ENCODE measurements around the gene RAB27B.

The RAB27B gene

DNA sequence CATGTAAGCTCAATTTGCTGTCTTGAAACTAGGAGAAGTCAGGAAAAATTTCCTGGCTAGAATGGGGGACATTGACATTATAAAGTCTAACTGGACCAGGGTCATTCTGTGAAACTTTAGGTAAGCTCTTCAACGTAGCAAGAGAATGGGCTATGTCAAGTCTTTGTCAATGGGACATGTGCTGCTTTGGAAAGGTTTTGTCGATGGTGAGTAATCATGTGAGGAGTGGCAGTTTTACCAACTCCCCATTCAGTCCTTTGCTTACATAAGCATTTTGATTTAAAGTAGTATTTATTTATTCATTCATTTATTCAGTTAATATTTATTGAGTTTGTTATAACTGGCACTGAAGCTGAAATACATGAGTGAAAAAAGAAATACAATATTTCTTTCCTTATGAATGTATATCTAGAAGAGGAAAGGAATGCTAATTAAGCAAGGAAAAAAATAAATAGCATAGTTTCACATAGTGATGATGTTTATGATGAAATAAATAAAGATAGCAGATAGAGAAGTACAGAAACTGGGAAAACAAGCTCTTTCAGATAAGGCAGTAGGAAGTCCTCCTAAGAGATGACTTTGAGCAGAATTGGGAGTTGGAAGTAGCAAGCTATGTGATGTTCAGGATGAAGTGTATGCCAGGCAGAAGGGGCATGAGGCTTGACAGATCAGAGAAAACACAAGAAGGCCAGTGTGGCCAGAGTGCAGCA, 25.4 kb upstream of the RAB27B start:
- TF ChIP-seq KLF7 (tag by site-specific recombination; IDR thresholded peaks at IDR 0.05; ENCODE audit: borderline replicate concordance) (no peak), BCL11A (tag by site-specific recombination; IDR thresholded peaks at IDR 0.05; ENCODE audit: low read depth) (no peak), ZNF571 (tag by site-specific recombination; IDR thresholded peaks at IDR 0.05) (no peak), HOXD13 (CRISPR knock-in tag; IDR thresholded peaks at IDR 0.05; ENCODE audit: borderline replicate concordance) (no peak), ZNF274 (IDR thresholded peaks at IDR 0.05; ENCODE audit: low read length) (no peak), ZNF274 (tag by site-specific recombination; IDR thresholded peaks at IDR 0.05; ENCODE audit: borderline replicate concordance) (no peak), ZNF211 (tag by site-specific recombination; IDR thresholded peaks at IDR 0.05; ENCODE audit: low read depth) (no peak), OSR2 (tag by site-specific recombination; IDR thresholded peaks at IDR 0.05) (no peak), ZNF433 (tag by site-specific recombination; IDR thresholded peaks at IDR 0.05; ENCODE audit: low read depth) (no peak), REPIN1 (tag by site-specific recombination; IDR thresholded peaks at IDR 0.05; ENCODE audit: low read depth) (no peak), ZNF768 (tag by site-specific recombination; IDR thresholded peaks at IDR 0.05) (no peak), ZNF146 (tag by site-specific recombination; IDR thresholded peaks at IDR 0.05) (no peak), ZNF555 (tag by site-specific recombination; conservative IDR thresholded peaks at IDR 0.05) (no peak)
- TF ChIP-seq, protein P1, sequence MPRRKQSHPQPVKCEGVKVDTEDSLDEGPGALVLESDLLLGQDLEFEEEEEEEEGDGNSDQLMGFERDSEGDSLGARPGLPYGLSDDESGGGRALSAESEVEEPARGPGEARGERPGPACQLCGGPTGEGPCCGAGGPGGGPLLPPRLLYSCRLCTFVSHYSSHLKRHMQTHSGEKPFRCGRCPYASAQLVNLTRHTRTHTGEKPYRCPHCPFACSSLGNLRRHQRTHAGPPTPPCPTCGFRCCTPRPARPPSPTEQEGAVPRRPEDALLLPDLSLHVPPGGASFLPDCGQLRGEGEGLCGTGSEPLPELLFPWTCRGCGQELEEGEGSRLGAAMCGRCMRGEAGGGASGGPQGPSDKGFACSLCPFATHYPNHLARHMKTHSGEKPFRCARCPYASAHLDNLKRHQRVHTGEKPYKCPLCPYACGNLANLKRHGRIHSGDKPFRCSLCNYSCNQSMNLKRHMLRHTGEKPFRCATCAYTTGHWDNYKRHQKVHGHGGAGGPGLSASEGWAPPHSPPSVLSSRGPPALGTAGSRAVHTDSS (tag by site-specific recombination; IDR thresholded peaks at IDR 0.05) = no peak
- TF ChIP-seq, protein P2, sequence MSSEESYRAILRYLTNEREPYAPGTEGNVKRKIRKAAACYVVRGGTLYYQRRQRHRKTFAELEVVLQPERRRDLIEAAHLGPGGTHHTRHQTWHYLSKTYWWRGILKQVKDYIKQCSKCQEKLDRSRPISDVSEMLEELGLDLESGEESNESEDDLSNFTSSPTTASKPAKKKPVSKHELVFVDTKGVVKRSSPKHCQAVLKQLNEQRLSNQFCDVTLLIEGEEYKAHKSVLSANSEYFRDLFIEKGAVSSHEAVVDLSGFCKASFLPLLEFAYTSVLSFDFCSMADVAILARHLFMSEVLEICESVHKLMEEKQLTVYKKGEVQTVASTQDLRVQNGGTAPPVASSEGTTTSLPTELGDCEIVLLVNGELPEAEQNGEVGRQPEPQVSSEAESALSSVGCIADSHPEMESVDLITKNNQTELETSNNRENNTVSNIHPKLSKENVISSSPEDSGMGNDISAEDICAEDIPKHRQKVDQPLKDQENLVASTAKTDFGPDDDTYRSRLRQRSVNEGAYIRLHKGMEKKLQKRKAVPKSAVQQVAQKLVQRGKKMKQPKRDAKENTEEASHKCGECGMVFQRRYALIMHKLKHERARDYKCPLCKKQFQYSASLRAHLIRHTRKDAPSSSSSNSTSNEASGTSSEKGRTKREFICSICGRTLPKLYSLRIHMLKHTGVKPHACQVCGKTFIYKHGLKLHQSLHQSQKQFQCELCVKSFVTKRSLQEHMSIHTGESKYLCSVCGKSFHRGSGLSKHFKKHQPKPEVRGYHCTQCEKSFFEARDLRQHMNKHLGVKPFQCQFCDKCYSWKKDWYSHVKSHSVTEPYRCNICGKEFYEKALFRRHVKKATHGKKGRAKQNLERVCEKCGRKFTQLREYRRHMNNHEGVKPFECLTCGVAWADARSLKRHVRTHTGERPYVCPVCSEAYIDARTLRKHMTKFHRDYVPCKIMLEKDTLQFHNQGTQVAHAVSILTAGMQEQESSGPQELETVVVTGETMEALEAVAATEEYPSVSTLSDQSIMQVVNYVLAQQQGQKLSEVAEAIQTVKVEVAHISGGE (tag by site-specific recombination; conservative IDR thresholded peaks at IDR 0.05; ENCODE audit: low read depth) = no peak
- TF ChIP-seq, protein P3, sequence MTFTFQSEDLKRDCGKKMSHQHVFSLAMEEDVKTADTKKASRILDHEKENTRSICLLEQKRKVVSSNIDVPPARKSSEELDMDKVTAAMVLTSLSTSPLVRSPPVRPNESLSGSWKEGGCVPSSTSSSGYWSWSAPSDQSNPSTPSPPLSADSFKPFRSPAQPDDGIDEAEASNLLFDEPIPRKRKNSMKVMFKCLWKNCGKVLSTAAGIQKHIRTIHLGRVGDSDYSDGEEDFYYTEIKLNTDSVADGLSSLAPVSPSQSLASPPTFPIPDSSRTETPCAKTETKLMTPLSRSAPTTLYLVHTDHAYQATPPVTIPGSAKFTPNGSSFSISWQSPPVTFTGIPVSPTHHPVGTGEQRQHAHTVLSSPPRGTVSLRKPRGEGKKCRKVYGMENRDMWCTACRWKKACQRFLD (tag by site-specific recombination; IDR thresholded peaks at IDR 0.05) = no peak
- ChIA-PET CTCF (interaction anchor here (0.6 to 1.3 kb wide), 5 partner anchors 19 to 715 kb away, joined by 3 to 4 read pairs (median 3); no protein-coding TSS in a partner anchor), POLR2A (no interaction called here)
- Histone ChIP-seq H3K4me3 (ENCODE audit: low read depth, low read length) (no peak overlapping the region), H3K4me1 (ENCODE audit: control insufficient read depth, insufficient read depth, low read length) (no peaks in the 10 kb centered on the region), H3K36me3 (ENCODE audit: control insufficient read depth in 2 of 2, insufficient read depth in 1 of 2, low read length in 2 of 2) (no peaks in the 10 kb centered on the region), H3K27ac (ENCODE audit: extremely low read depth, low read depth, low read length) (no peak overlapping the region), H3K9me3 (ENCODE audit: control insufficient read depth, insufficient read depth, low read depth, low read length) (no peaks in the 10 kb centered on the region)

DNA sequence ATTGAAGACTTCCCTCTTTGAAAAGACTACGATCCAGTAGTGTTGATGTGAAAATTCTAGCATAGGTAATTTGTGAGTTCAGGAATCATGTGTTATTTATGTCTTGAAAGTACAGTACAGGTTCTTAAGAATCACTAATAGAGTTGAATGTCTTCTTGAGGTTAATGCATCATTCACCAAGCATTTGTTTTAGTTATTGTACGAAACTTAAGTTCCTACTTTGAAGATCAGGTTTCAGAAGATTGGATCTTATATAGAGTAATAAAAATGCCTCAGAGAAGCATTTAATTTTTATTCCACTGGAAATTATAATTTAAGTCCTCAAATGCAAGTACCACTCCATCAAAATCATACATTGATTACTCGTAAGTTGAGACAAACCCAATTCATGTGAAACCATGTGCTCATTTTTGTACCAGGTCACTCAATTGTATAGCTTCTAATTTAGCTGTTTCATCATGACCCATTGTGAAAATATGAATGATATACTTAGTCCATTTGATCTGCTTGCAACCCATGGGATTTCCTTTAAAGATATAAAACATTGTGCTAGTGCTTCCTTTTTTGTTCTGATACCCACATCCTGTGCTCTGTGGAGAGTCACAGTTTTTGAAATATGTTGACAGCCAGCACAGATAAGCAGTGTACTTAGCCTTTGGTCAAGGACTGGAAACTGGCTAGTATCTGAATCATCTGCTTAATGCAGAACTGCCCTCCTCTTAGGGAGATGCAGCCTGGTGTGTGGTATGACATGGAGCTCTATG, 22.5 kb upstream of the RAB27B start:
- ChIA-PET CTCF (interaction anchor here (0.6 to 0.9 kb wide), 3 partner anchors 19 to 177 kb away, joined by 3 to 4 read pairs (median 3); no protein-coding TSS in a partner anchor), POLR2A (no interaction called here)
- Histone ChIP-seq H3K4me1 (ENCODE audit: control insufficient read depth, insufficient read depth, low read length) (no peaks in the 10 kb centered on the region), H3K27ac (ENCODE audit: extremely low read depth, low read depth, low read length) (no peak overlapping the region), H3K4me3 (ENCODE audit: low read depth, low read length) (no peak overlapping the region), H3K9me3 (ENCODE audit: control insufficient read depth, insufficient read depth, low read depth, low read length) (no peaks in the 10 kb centered on the region), H3K36me3 (ENCODE audit: control insufficient read depth in 2 of 2, insufficient read depth in 1 of 2, low read length in 2 of 2) (no peaks in the 10 kb centered on the region)
- no peak for TF ChIP-seq ZNF561 (tag by site-specific recombination; IDR thresholded peaks at IDR 0.05; ENCODE audit: borderline replicate concordance)
- no peak for TF ChIP-seq ZNF623 (tag by site-specific recombination; IDR thresholded peaks at IDR 0.05)
- no peak for TF ChIP-seq ZNF785 (tag by site-specific recombination; IDR thresholded peaks at IDR 0.05)
- TF ChIP-seq KLF7 (tag by site-specific recombination; IDR thresholded peaks at IDR 0.05; ENCODE audit: borderline replicate concordance) = no peak
- TF ChIP-seq, protein P4, sequence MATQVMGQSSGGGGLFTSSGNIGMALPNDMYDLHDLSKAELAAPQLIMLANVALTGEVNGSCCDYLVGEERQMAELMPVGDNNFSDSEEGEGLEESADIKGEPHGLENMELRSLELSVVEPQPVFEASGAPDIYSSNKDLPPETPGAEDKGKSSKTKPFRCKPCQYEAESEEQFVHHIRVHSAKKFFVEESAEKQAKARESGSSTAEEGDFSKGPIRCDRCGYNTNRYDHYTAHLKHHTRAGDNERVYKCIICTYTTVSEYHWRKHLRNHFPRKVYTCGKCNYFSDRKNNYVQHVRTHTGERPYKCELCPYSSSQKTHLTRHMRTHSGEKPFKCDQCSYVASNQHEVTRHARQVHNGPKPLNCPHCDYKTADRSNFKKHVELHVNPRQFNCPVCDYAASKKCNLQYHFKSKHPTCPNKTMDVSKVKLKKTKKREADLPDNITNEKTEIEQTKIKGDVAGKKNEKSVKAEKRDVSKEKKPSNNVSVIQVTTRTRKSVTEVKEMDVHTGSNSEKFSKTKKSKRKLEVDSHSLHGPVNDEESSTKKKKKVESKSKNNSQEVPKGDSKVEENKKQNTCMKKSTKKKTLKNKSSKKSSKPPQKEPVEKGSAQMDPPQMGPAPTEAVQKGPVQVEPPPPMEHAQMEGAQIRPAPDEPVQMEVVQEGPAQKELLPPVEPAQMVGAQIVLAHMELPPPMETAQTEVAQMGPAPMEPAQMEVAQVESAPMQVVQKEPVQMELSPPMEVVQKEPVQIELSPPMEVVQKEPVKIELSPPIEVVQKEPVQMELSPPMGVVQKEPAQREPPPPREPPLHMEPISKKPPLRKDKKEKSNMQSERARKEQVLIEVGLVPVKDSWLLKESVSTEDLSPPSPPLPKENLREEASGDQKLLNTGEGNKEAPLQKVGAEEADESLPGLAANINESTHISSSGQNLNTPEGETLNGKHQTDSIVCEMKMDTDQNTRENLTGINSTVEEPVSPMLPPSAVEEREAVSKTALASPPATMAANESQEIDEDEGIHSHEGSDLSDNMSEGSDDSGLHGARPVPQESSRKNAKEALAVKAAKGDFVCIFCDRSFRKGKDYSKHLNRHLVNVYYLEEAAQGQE (tag by site-specific recombination; IDR thresholded peaks at IDR 0.05) = no peak
- TF ChIP-seq, protein P5, sequence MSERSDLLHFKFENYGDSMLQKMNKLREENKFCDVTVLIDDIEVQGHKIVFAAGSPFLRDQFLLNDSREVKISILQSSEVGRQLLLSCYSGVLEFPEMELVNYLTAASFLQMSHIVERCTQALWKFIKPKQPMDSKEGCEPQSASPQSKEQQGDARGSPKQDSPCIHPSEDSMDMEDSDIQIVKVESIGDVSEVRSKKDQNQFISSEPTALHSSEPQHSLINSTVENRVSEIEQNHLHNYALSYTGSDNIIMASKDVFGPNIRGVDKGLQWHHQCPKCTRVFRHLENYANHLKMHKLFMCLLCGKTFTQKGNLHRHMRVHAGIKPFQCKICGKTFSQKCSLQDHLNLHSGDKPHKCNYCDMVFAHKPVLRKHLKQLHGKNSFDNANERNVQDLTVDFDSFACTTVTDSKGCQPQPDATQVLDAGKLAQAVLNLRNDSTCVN (tag by site-specific recombination; optimal IDR thresholded peaks at IDR 0.05) = no peak

All from HEK293 (cell line).